ENCODE results near the gene TAF1B. TPM values are rescaled to one million over a fixed set of nuclear protein-coding genes. Genes with fewer than 3 reads are reported as not detected.

Gene TAF1B
- total and polyA plus RNA-seq, 4 donors: 16.7 to 43.5 (median 24.0) TPM

GRCh38 chr2:9807555-9808305 lies 35.5 kb upstream of the TAF1B start:
- no peak for DNase-seq (ENCODE audit: low read depth in 4 of 6, low spot score in 6 of 6)
- Histone ChIP-seq H3K36me3 (ENCODE audit: control insufficient read depth, insufficient read depth, low read length) (no peaks in the 10 kb centered on the region), H3K9me3 (ENCODE audit: control insufficient read depth, insufficient read depth, low read length) (no peaks in the 10 kb centered on the region), H3K27me3 (ENCODE audit: control insufficient read depth, insufficient read depth, low read length) (no peaks in the 10 kb centered on the region), H3K4me1 (ENCODE audit: control insufficient read depth, insufficient read depth, low read length) (peaks cover 27% of the 10 kb centered on the region), H3K4me3 (ENCODE audit: low read depth, low read length) (no peak overlapping the region), H3K27ac (ENCODE audit: low read depth, low read length) (no peak overlapping the region)
- 91% methylated on average over 8 of the region's 13 CpGs for WGBS (ENCODE audit: insufficient coverage)

DNA sequence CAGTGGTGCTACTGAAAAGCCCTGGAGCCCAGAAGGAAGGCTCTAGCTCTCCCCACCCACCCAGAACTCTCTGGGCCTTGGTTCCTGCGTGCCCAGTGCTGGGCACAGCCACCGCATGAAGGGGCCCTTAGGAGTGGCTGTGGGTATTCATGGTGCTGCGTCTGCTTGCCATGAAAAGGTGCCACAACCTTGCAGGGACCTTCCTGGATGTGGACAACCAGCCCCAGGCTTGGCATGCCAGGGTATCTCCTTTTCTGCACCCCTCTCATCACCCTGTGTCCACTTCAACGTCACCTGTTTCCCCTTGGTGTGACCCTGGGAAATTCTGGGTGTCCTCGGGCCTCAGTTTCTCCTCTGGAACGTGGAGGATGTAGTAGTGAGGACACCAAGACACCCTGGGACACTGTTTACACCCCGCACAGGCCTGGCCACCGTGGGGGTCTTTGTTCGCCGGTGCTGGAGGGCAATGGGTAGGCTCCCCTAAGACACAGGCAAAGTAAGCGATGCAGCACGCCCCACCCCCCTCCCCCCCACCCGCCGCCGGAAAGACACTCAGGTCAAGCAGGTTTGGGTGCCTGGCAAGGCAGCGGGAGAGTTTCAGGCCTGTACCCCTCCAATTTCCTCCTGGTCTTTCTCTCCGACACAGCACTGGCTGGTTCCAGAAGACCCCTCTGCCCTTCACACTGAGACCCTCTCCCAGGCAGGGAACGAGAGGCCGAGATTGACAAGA lies 34.8 kb upstream of the TAF1B start:
- peaks cover 27% of the 10 kb centered on the region for H3K4me1 ChIP-seq (ENCODE audit: control insufficient read depth, insufficient read depth, low read length)
- no peaks in the 10 kb centered on the region for H3K36me3 ChIP-seq (ENCODE audit: control insufficient read depth, insufficient read depth, low read length)
- WGBS (ENCODE audit: insufficient coverage): 84% methylated on average over 11 of the region's 19 CpGs
- H3K27ac ChIP-seq (ENCODE audit: low read depth, low read length): no peak overlapping the region
- H3K4me3 ChIP-seq (ENCODE audit: low read depth, low read length): no peak overlapping the region
- no peak for DNase-seq (ENCODE audit: low read depth in 4 of 6, low spot score in 6 of 6)
- H3K27me3 ChIP-seq (ENCODE audit: control insufficient read depth, insufficient read depth, low read length): no peaks in the 10 kb centered on the region
- no peaks in the 10 kb centered on the region for H3K9me3 ChIP-seq (ENCODE audit: control insufficient read depth, insufficient read depth, low read length)

DNA sequence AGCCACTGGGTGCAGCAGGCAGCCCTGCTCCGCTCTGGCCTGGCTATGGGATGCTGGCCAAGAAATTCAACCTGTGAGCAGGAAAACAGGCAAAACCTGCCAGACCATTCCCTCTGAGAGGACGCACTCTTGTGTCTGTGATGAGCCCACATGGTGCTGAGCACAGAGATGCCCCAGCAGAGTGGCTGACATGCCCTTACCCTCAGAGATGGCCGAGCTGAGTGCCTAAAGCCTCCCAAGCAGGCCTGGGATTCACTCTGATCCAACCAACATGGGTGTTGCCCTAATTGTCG lies 34.3 kb upstream of the TAF1B start:
- no peaks in the 10 kb centered on the region for H3K9me3 ChIP-seq (ENCODE audit: control insufficient read depth, insufficient read depth, low read length)
- no peak overlapping the region for H3K4me3 ChIP-seq (ENCODE audit: low read depth, low read length)
- H3K27me3 ChIP-seq (ENCODE audit: control insufficient read depth, insufficient read depth, low read length): no peaks in the 10 kb centered on the region
- 93% methylated on average over 4 of the region's 4 CpGs for WGBS (ENCODE audit: insufficient coverage)
- no peaks in the 10 kb centered on the region for H3K36me3 ChIP-seq (ENCODE audit: control insufficient read depth, insufficient read depth, low read length)
- H3K27ac ChIP-seq (ENCODE audit: low read depth, low read length): no peak overlapping the region
- peaks cover 32% of the 10 kb centered on the region for H3K4me1 ChIP-seq (ENCODE audit: control insufficient read depth, insufficient read depth, low read length)
- DNase-seq (ENCODE audit: low read depth in 4 of 6, low spot score in 6 of 6): no peak

- 92% methylated on average over 8 of the region's 15 CpGs for WGBS (ENCODE audit: insufficient coverage)
Measured at GRCh38 chr2:9809448-9810088, 33.7 kb upstream of the TAF1B start.

GRCh38 chr2:9811216-9811615 lies 32.1 kb upstream of the TAF1B start:
- WGBS (ENCODE audit: insufficient coverage): 87% methylated on average over 3 of the region's 5 CpGs
- no peak overlapping the region for H3K4me3 ChIP-seq (ENCODE audit: low read depth, low read length)
- no peak overlapping the region for H3K27ac ChIP-seq (ENCODE audit: low read depth, low read length)
- no peaks in the 10 kb centered on the region for H3K27me3 ChIP-seq (ENCODE audit: control insufficient read depth, insufficient read depth, low read length)
- H3K9me3 ChIP-seq (ENCODE audit: control insufficient read depth, insufficient read depth, low read length): no peaks in the 10 kb centered on the region
- no peaks in the 10 kb centered on the region for H3K36me3 ChIP-seq (ENCODE audit: control insufficient read depth, insufficient read depth, low read length)
- H3K4me1 ChIP-seq (ENCODE audit: control insufficient read depth, insufficient read depth, low read length): peaks cover 23% of the 10 kb centered on the region
- no peak for DNase-seq (ENCODE audit: low read depth in 4 of 6, low spot score in 6 of 6)

More at GRCh38 chr2:9809448-9810088, 33.7 kb upstream of the TAF1B start:
- Histone ChIP-seq H3K36me3 (ENCODE audit: control insufficient read depth, insufficient read depth, low read length) (no peaks in the 10 kb centered on the region), H3K27ac (ENCODE audit: low read depth, low read length) (no peak overlapping the region), H3K9me3 (ENCODE audit: control insufficient read depth, insufficient read depth, low read length) (no peaks in the 10 kb centered on the region), H3K27me3 (ENCODE audit: control insufficient read depth, insufficient read depth, low read length) (no peaks in the 10 kb centered on the region), H3K4me1 (ENCODE audit: control insufficient read depth, insufficient read depth, low read length) (peaks cover 34% of the 10 kb centered on the region), H3K4me3 (ENCODE audit: low read depth, low read length) (no peak overlapping the region)
- DNase-seq (ENCODE audit: low read depth in 4 of 6, low spot score in 6 of 6): no peak

GRCh38 chr2:9811679-9812511 lies 31.4 kb upstream of the TAF1B start:
- WGBS (ENCODE audit: insufficient coverage): 85% methylated on average over 27 of the region's 27 CpGs
- H3K27ac ChIP-seq (ENCODE audit: low read depth, low read length): no peak overlapping the region
- peaks cover 18% of the 10 kb centered on the region for H3K4me1 ChIP-seq (ENCODE audit: control insufficient read depth, insufficient read depth, low read length)
- no peaks in the 10 kb centered on the region for H3K27me3 ChIP-seq (ENCODE audit: control insufficient read depth, insufficient read depth, low read length)
- no peak for DNase-seq (ENCODE audit: low read depth in 4 of 6, low spot score in 6 of 6)
- H3K9me3 ChIP-seq (ENCODE audit: control insufficient read depth, insufficient read depth, low read length): no peaks in the 10 kb centered on the region
- no peak overlapping the region for H3K4me3 ChIP-seq (ENCODE audit: low read depth, low read length)
- no peaks in the 10 kb centered on the region for H3K36me3 ChIP-seq (ENCODE audit: control insufficient read depth, insufficient read depth, low read length)

- H3K27ac ChIP-seq (ENCODE audit: low read depth, low read length): no peak overlapping the region
- no peak for DNase-seq (ENCODE audit: low read depth in 4 of 6, low spot score in 6 of 6)
- WGBS (ENCODE audit: insufficient coverage): 79% methylated on average over 10 of the region's 10 CpGs
- H3K36me3 ChIP-seq (ENCODE audit: control insufficient read depth, insufficient read depth, low read length): no peaks in the 10 kb centered on the region
- no peak overlapping the region for H3K4me3 ChIP-seq (ENCODE audit: low read depth, low read length)
- H3K4me1 ChIP-seq (ENCODE audit: control insufficient read depth, insufficient read depth, low read length): peaks cover 12% of the 10 kb centered on the region
- no peaks in the 10 kb centered on the region for H3K27me3 ChIP-seq (ENCODE audit: control insufficient read depth, insufficient read depth, low read length)
- H3K9me3 ChIP-seq (ENCODE audit: control insufficient read depth, insufficient read depth, low read length): no peaks in the 10 kb centered on the region
Measured at GRCh38 chr2:9812945-9813311, 30.3 kb upstream of the TAF1B start.

DNA sequence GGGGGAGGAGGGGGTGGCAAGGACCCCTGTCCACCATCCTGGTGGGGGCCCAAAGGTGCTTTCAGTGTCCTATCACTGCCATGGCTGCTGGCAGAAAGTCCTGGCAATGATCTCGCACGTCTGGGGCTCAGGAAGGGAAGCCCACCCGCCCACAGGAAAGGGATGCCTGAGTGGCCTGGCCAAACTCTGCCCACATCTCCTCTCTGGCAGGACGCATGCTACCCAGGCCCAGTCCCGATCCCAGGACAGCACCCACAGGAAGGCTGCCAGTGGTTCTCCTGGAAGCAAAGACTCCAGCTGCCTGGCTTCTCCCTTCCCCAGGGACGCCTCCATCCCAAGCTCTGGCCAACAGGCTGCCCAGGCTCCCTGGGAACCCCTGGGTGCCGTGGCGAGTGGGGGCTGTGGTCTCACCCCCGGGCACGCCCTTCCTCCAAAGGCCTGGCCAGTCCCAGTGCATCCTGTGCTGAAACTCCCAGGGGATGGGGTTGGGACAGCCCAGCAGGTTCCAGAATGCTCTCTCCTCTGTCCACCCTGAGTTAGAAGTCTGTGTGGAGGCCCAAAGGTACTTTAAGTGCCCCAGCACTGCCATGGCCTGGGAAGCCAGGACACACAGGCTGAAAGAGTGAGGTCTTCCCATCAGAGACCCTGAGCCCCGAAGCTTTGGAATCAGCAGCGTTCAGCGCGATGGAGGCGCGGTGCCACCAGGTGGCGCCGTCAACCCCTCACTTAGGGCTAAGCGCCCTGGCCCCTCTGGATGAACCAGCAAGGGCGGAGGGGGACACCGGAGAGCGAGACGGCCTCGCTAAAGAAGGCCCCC lies 29.8 kb upstream of the TAF1B start:
- H3K9me3 ChIP-seq (ENCODE audit: control insufficient read depth, insufficient read depth, low read length): no peaks in the 10 kb centered on the region
- H3K4me1 ChIP-seq (ENCODE audit: control insufficient read depth, insufficient read depth, low read length): peaks cover 12% of the 10 kb centered on the region
- H3K4me3 ChIP-seq (ENCODE audit: low read depth, low read length): no peak overlapping the region
- H3K27ac ChIP-seq (ENCODE audit: low read depth, low read length): no peak overlapping the region
- 31% methylated on average over 24 of the region's 24 CpGs for WGBS (ENCODE audit: insufficient coverage)
- no peaks in the 10 kb centered on the region for H3K27me3 ChIP-seq (ENCODE audit: control insufficient read depth, insufficient read depth, low read length)
- no peaks in the 10 kb centered on the region for H3K36me3 ChIP-seq (ENCODE audit: control insufficient read depth, insufficient read depth, low read length)
- DNase-seq (ENCODE audit: low read depth in 4 of 6, low spot score in 6 of 6): peak; percentile 39 to 86 (median 50)
